HepG2 (cell line): ENCODE results near the gene DENND5B. TPM values are rescaled to one million over a fixed set of nuclear protein-coding genes. Genes with fewer than 3 reads are reported as not detected.

ENCODE experiments used
- CBFB ChIP-seq: sonication (generic); formaldehyde crosslinking; IDR thresholded peaks from 2 replicates; pipeline ENCODE4 v1.4.0; 2020; ENCODE audit warnings: missing genetic modification reagents
- CCDC6 ChIP-seq: sonication (generic); formaldehyde crosslinking; IDR thresholded peaks from 2 replicates; pipeline ENCODE4 v1.8.1; 2022; ENCODE audit warnings: mild to moderate bottlenecking, missing genetic modification reagents, moderate library complexity
- KDM4B ChIP-seq: sonication (generic); formaldehyde crosslinking; IDR thresholded peaks from 2 replicates; pipeline ENCODE4 v1.4.0; 2020; ENCODE audit warnings: missing genetic modification reagents
- MED8 ChIP-seq: sonication (generic); formaldehyde crosslinking; IDR thresholded peaks from 2 replicates; pipeline ENCODE4 v1.8.1; 2023; ENCODE audit warnings: mild to moderate bottlenecking, missing genetic modification reagents; ENCODE audit not compliant: insufficient replicate concordance
- RBAK ChIP-seq: sonication (generic); formaldehyde crosslinking; IDR thresholded peaks from 2 replicates; pipeline ENCODE4 v1.5.1; 2020; ENCODE audit warnings: mild to moderate bottlenecking, missing genetic modification reagents
- ZBTB21 ChIP-seq: sonication (generic); formaldehyde crosslinking; IDR thresholded peaks from 2 replicates; pipeline ENCODE4 v1.4.0; 2020; ENCODE audit warnings: missing genetic modification reagents
- ZNF138 ChIP-seq: sonication (generic); formaldehyde crosslinking; IDR thresholded peaks from 2 replicates; pipeline ENCODE4 v1.5.0; 2020; ENCODE audit warnings: mild to moderate bottlenecking, low read depth, missing genetic modification reagents
- ZNF468 ChIP-seq: sonication (generic); formaldehyde crosslinking; IDR thresholded peaks from 2 replicates; pipeline ENCODE4 v1.8.0; 2022; ENCODE audit warnings: mild to moderate bottlenecking, moderate library complexity, missing genetic modification reagents
- ZNF703 ChIP-seq: sonication (generic); formaldehyde crosslinking; IDR thresholded peaks from 2 replicates; pipeline ENCODE4 v1.5.1; 2020; ENCODE audit warnings: missing genetic modification reagents, mild to moderate bottlenecking, moderate library complexity, borderline replicate concordance
- ZSCAN20 ChIP-seq: sonication (generic); formaldehyde crosslinking; IDR thresholded peaks from 2 replicates; pipeline ENCODE4 v1.4.0; 2020; ENCODE audit warnings: missing genetic modification reagents, mild to moderate bottlenecking, borderline replicate concordance
- polyA plus RNA-seq, 8 experiments: library from polyadenylated mRNA; depleted of rRNA in 3 of 8; stranded (reverse) in 7 of 8; unstranded in 1 of 8; fragments of >200 nt; fragmentation: Illumina TruSeq in 4 of 8; extraction: Trizol in 4 of 8; gene quantifications; 2 replicates each; pipeline versions ENCODE4 v1.2.1 to v1.2.3, GENCODE V29; 2011 to 2016; ENCODE audit warnings: low read depth in 4 of 8, missing spikeins in 1 of 8, mixed read lengths in 1 of 8; ENCODE audit not compliant: insufficient read depth in 1 of 8
- total RNA-seq, 5 experiments: library from RNA; depleted of rRNA; stranded (reverse); fragments of >200 nt; fragmentation: Illumina TruSeq; extraction: Trizol; gene quantifications; 2 replicates each; pipeline ENCODE4 v1.2.3, GENCODE V29; 2016; ENCODE audit warnings: low read depth in 1 of 5
- TF ChIP-seq, protein P1 (sequence below): sonication (generic); formaldehyde crosslinking; IDR thresholded peaks from 2 replicates; pipeline ENCODE4 v1.5.0; 2020; ENCODE audit warnings: missing genetic modification reagents, mild to moderate bottlenecking, borderline replicate concordance
- TF ChIP-seq, protein P2 (sequence below): sonication (generic); formaldehyde crosslinking; IDR thresholded peaks from 2 replicates; pipeline ENCODE4 v1.9.0; 2022; ENCODE audit warnings: low read depth, missing genetic modification reagents
- TF ChIP-seq, protein P3 (sequence below): IDR thresholded peaks from 2 replicates; pipeline ENCODE4 v1.6.1; 2016; ENCODE audit warnings: low read depth, borderline replicate concordance
- TF ChIP-seq, protein P4 (sequence below): sonication (generic); formaldehyde crosslinking; IDR thresholded peaks from 2 replicates; pipeline ENCODE4 v1.5.1; 2020; ENCODE audit warnings: mild to moderate bottlenecking, missing genetic modification reagents
- TF ChIP-seq, protein P5 (sequence below): IDR thresholded peaks from 2 replicates; pipeline ENCODE4 v1.6.1; 2016; ENCODE audit warnings: missing compliant biosample characterization, missing genetic modification reagents, borderline replicate concordance
- TF ChIP-seq, protein P6 (sequence below): sonication (generic); formaldehyde crosslinking; IDR thresholded peaks from 2 replicates; pipeline ENCODE4 v1.5.1; 2020; ENCODE audit warnings: mild to moderate bottlenecking, missing genetic modification reagents, moderate library complexity

DENND5B gene
- total and polyA plus RNA-seq, 2 of the 13 experiments (the other 11 are each of a cell fraction or from before 2014, with no cell fraction given) = 14.7 to 18.7 TPM

DNA sequence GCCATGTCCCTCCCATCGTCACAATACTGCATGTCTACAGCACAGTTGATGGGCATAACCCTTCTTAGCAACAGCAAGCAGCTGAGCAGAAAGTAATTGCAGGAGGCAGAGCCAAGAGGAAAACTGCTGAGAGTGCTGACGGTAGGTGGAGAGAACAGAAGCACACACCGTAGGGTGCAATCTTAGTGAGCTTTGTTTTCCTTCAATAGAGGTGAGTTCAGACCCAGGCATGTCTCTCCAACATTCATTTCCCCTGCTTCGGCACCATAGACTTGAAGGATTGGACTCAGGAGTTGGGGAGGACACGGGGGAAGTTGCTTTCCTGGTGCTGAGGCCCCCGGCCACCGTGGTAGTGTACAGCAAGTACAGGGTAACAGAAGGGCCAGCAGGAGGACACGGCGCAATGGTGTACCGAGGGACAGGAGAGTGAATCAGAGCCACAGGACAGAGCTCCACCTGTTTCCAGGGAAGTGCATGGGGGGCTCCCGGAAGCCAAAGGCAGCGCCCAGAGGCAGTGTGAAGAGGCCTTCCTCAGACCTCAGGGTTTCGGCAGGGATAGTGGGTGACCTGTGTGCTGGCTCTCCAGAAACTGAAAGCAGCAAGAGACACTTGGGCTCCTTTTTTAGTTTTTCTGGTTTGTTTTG is 228.7 kb downstream of the DENND5B start (continued):
- TF ChIP-seq ZBTB21 (CRISPR knock-in tag) (no peak), ZNF468 (CRISPR knock-in tag) (no peak), ZNF703 (CRISPR knock-in tag) (no peak), CBFB (no peak), ZSCAN20 (CRISPR knock-in tag) (no peak), RBAK (CRISPR knock-in tag) (no peak), CCDC6 (CRISPR knock-in tag) (peak; percentile 28; the same call in 1 of the 2 replicates), ZNF138 (CRISPR knock-in tag) (no peak), KDM4B (CRISPR knock-in tag) (no peak), MED8 (CRISPR knock-in tag) (no peak)
- TF ChIP-seq, protein P1, sequence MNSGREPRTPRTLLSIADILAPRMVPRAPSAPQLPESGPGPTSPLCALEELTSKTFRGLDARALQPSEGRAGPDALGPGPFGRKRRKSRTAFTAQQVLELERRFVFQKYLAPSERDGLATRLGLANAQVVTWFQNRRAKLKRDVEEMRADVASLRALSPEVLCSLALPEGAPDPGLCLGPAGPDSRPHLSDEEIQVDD (CRISPR knock-in tag) = peak; percentile 74
- TF ChIP-seq, protein P2, sequence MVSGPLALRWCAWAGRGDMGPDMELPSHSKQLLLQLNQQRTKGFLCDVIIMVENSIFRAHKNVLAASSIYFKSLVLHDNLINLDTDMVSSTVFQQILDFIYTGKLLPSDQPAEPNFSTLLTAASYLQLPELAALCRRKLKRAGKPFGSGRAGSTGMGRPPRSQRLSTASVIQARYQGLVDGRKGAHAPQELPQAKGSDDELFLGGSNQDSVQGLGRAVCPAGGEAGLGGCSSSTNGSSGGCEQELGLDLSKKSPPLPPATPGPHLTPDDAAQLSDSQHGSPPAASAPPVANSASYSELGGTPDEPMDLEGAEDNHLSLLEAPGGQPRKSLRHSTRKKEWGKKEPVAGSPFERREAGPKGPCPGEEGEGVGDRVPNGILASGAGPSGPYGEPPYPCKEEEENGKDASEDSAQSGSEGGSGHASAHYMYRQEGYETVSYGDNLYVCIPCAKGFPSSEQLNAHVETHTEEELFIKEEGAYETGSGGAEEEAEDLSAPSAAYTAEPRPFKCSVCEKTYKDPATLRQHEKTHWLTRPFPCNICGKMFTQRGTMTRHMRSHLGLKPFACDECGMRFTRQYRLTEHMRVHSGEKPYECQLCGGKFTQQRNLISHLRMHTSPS (CRISPR knock-in tag) = no peak
- TF ChIP-seq, protein P3, sequence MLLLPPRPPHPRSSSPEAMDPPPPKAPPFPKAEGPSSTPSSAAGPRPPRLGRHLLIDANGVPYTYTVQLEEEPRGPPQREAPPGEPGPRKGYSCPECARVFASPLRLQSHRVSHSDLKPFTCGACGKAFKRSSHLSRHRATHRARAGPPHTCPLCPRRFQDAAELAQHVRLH (CRISPR knock-in tag) = 0 out of 2 replicates have a peak, but pooled peaks have one; percentile 18
- TF ChIP-seq, protein P4, sequence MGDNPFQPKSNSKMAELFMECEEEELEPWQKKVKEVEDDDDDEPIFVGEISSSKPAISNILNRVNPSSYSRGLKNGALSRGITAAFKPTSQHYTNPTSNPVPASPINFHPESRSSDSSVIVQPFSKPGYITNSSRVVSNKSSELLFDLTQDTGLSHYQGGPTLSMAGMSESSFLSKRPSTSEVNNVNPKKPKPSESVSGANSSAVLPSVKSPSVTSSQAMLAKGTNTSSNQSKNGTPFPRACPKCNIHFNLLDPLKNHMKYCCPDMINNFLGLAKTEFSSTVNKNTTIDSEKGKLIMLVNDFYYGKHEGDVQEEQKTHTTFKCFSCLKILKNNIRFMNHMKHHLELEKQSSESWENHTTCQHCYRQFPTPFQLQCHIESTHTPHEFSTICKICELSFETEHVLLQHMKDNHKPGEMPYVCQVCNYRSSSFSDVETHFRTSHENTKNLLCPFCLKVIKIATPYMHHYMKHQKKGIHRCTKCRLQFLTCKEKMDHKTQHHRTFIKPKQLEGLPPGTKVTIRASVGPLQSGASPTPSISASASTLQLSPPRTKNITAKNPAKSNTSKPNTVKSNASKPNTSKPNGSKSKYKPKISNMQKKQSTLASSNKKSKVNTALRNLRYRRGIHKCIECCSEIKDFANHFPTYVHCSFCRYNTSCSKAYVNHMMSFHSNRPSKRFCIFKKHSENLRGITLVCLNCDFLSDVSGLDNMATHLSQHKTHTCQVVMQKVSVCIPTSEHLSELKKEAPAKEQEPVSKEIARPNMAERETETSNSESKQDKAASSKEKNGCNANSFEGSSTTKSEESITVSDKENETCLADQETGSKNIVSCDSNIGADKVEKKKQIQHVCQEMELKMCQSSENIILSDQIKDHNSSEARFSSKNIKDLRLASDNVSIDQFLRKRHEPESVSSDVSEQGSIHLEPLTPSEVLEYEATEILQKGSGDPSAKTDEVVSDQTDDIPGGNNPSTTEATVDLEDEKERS = no peak
- TF ChIP-seq, protein P5, sequence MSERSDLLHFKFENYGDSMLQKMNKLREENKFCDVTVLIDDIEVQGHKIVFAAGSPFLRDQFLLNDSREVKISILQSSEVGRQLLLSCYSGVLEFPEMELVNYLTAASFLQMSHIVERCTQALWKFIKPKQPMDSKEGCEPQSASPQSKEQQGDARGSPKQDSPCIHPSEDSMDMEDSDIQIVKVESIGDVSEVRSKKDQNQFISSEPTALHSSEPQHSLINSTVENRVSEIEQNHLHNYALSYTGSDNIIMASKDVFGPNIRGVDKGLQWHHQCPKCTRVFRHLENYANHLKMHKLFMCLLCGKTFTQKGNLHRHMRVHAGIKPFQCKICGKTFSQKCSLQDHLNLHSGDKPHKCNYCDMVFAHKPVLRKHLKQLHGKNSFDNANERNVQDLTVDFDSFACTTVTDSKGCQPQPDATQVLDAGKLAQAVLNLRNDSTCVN (CRISPR knock-in tag) = no peak
- TF ChIP-seq, protein P6, sequence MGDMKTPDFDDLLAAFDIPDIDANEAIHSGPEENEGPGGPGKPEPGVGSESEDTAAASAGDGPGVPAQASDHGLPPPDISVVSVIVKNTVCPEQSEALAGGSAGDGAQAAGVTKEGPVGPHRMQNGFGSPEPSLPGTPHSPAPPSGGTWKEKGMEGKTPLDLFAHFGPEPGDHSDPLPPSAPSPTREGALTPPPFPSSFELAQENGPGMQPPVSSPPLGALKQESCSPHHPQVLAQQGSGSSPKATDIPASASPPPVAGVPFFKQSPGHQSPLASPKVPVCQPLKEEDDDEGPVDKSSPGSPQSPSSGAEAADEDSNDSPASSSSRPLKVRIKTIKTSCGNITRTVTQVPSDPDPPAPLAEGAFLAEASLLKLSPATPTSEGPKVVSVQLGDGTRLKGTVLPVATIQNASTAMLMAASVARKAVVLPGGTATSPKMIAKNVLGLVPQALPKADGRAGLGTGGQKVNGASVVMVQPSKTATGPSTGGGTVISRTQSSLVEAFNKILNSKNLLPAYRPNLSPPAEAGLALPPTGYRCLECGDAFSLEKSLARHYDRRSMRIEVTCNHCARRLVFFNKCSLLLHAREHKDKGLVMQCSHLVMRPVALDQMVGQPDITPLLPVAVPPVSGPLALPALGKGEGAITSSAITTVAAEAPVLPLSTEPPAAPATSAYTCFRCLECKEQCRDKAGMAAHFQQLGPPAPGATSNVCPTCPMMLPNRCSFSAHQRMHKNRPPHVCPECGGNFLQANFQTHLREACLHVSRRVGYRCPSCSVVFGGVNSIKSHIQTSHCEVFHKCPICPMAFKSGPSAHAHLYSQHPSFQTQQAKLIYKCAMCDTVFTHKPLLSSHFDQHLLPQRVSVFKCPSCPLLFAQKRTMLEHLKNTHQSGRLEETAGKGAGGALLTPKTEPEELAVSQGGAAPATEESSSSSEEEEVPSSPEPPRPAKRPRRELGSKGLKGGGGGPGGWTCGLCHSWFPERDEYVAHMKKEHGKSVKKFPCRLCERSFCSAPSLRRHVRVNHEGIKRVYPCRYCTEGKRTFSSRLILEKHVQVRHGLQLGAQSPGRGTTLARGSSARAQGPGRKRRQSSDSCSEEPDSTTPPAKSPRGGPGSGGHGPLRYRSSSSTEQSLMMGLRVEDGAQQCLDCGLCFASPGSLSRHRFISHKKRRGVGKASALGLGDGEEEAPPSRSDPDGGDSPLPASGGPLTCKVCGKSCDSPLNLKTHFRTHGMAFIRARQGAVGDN (CRISPR knock-in tag) = peak; percentile 77
